PC-9 (cell line): ENCODE data around the gene MUSTN1. TPM values are rescaled to one million over a fixed set of nuclear protein-coding genes. Genes with fewer than 3 reads are reported as not detected.

Experiments
- BruUV-seq: library from RNA; stranded (reverse); fragments of 400-500 nt; replicated peaks from 2 replicates; lab custom pipeline; 2021; lab: Mats Ljungman, UMichigan
- CTCF ChIA-PET: fragments of 300-600 bp; sonication (Branson Sonifier 250); formaldehyde crosslinking; loops from one replicate; lab custom pipeline; 2022; ENCODE audit warnings: antibody characterized with exemption; lab: Charles Lee
- POLR2A ChIA-PET: fragments of 300-600 bp; sonication (Branson Sonifier 250); formaldehyde crosslinking; loops from one replicate; lab custom pipeline; 2022; ENCODE audit warnings: antibody characterized with exemption; ENCODE audit not compliant: unreplicated experiment; lab: Charles Lee
- DNase-seq, 2 experiments: peaks; one replicate each; pipeline versions ENCODE4 v3.0.0 to v3.0.0-alpha.2; 2015 to 2022; ENCODE audit warnings: mixed read lengths in 1 of 2
- H2AFZ ChIP-seq: fragments of 200-600 bp; sonication (generic); 2 replicates; pipeline ENCODE4 v1.8.1; 2017; ENCODE audit warnings: antibody characterized with exemption
- H3F3A ChIP-seq: fragments of 200-600 bp; sonication (generic); 2 replicates; pipeline ENCODE4 v1.8.1; 2017; ENCODE audit warnings: antibody characterized with exemption, mild to moderate bottlenecking, low read depth; ENCODE audit not compliant: insufficient read depth
- H3K27ac ChIP-seq: fragments of 200-600 bp; sonication (generic); 2 replicates; pipeline ENCODE4 v1.6.1; 2016; ENCODE audit warnings: mixed run types
- H3K27me3 ChIP-seq: fragments of 200-600 bp; sonication (generic); 2 replicates; pipeline ENCODE4 v1.6.1; 2016; ENCODE audit warnings: low read depth, mixed run types; ENCODE audit not compliant: insufficient read depth
- H3K36me3 ChIP-seq: fragments of 200-600 bp; sonication (generic); 2 replicates; pipeline ENCODE4 v1.6.1; 2016; ENCODE audit warnings: low read depth, mixed run types
- H3K4me1 ChIP-seq: fragments of 200-600 bp; sonication (generic); replicated peaks from 2 replicates; pipeline ENCODE4 v1.6.1; 2016; ENCODE audit warnings: mixed run types; ENCODE audit not compliant: insufficient read depth
- H3K4me2 ChIP-seq: fragments of 200-600 bp; sonication (generic); 2 replicates; pipeline ENCODE4 v1.6.1; 2017; ENCODE audit warnings: mixed run types
- H3K4me3 ChIP-seq: fragments of 200-600 bp; sonication (generic); 2 replicates; pipeline ENCODE4 v1.6.1; 2016; ENCODE audit warnings: mixed run types
- H3K79me2 ChIP-seq: fragments of 200-600 bp; sonication (generic); 2 replicates; pipeline ENCODE4 v1.6.1; 2017; ENCODE audit warnings: low read depth, mixed run types
- H3K9me2 ChIP-seq: fragments of 200-600 bp; sonication (generic); 2 replicates; pipeline ENCODE4 v1.8.1; 2017; ENCODE audit warnings: mild to moderate bottlenecking; ENCODE audit not compliant: insufficient read depth
- H3K9me3 ChIP-seq: fragments of 200-600 bp; sonication (generic); 2 replicates; pipeline ENCODE4 v1.8.1; 2016; ENCODE audit warnings: low read depth; ENCODE audit not compliant: insufficient read depth
- H4K20me1 ChIP-seq: fragments of 200-600 bp; sonication (generic); 2 replicates; pipeline ENCODE4 v1.8.1; 2017; ENCODE audit not compliant: insufficient read depth
- EZH2 ChIP-seq: fragments of 200-600 bp; sonication (generic); IDR thresholded peaks from 2 replicates; pipeline ENCODE4 v1.8.0; 2017; ENCODE audit warnings: antibody characterized with exemption, low read depth
- intact Hi-C: fragments of 100-400 bp; cut with micrococcal nuclease; formaldehyde crosslinking; loops from one replicate; pipeline ENCODE4 v1.10.0; 2022; ENCODE audit not compliant: unreplicated experiment
- total RNA-seq: library from RNA; stranded (reverse); gene quantifications from 2 replicates; pipeline ENCODE4 v1.2.3, GENCODE V29; 2021
- TF ChIP-seq, protein P1 (sequence below): fragments of 200-600 bp; sonication (generic); conservative IDR thresholded peaks from 2 replicates; pipeline ENCODE4 v1.6.1; 2017; ENCODE audit warnings: mixed run types, antibody characterized with exemption, mild to moderate bottlenecking, moderate library complexity

MUSTN1 gene
- total RNA-seq, 1 experiment from 2014 or later: not detected

DNA sequence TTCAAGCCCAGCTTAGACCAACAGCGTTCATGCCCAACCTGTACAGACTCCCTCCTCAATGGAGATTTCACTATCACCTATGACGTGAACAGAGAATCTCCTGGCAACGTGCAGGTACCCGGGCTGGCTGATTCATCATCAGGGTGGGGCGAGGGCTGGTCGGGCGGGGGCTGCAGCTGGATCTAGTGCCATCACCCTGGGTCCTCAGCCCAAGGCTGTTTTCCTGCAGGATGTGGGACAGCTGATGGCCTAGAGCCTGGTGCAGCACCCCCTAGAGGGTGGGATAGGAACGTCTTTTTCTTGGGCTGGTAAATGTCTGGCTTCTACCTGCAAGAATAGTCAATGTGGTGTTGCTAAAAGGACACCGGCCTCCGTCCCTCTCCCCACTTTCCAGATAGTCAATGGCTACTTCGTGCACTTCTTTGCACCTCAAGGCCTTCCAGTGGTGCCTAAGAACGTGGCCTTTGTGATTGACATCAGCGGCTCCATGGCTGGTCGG is 35.8 kb downstream of the MUSTN1 start:
- POLR2A ChIA-PET: interaction anchor here (0.6 kb wide), 1 partner anchor 8 kb away, joined by 3 read pairs; no protein-coding TSS in a partner anchor
- BruUV-seq: no TSS peak
- no peak overlapping the region for H3K4me2 ChIP-seq

DNA sequence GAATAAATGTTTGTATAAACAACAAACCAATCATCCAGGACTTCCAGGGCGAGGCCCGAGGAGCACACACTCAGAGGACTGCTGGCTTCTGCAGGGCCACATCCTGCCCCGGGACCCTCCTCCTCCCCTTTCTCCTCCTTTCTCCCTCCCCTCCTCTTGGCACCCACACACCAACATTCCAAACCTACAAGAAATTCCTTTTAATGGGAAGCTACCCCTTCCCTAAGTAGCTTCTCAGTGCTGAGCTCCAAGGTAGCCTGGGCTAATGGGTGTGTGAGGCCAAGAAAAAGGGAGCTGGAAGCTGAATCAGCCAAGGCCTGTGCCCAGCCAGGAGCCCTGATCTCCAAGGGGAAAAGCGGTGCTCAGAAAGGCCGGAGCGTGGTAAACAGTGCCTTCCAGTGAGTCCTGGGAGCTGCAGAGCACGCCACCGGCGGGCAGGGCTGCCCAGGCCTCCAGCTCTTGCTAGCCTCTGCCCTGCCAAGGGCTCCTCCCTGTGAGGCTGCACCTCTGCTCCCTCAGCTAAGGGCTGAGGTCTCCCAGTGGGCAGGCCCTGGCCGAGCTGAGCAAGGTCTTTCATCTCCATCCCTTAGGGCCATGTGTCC is 36.3 kb downstream of the MUSTN1 start:
- POLR2A ChIA-PET: no interaction called here
- no TSS peak for BruUV-seq
- intact Hi-C loops: no loop called here

More for the DNA sequence above, 35.8 kb downstream of the MUSTN1 start:
- Histone ChIP-seq H3K9me2 (no peaks in the 10 kb centered on the region), H3K36me3 (no peaks in the 10 kb centered on the region), H4K20me1 (no peaks in the 10 kb centered on the region), H3K4me1 (no peaks in the 10 kb centered on the region), H2AFZ (no peak overlapping the region), H3K27me3 (no peaks in the 10 kb centered on the region), H3K27ac (no peak overlapping the region), H3K79me2 (no peaks in the 10 kb centered on the region), H3F3A (no peaks in the 10 kb centered on the region), H3K4me3 (no peak overlapping the region), H3K9me3 (no peaks in the 10 kb centered on the region)
- DNase-seq: peak in 1 of 2 experiments; percentile 55
- TF ChIP-seq, protein P1, sequence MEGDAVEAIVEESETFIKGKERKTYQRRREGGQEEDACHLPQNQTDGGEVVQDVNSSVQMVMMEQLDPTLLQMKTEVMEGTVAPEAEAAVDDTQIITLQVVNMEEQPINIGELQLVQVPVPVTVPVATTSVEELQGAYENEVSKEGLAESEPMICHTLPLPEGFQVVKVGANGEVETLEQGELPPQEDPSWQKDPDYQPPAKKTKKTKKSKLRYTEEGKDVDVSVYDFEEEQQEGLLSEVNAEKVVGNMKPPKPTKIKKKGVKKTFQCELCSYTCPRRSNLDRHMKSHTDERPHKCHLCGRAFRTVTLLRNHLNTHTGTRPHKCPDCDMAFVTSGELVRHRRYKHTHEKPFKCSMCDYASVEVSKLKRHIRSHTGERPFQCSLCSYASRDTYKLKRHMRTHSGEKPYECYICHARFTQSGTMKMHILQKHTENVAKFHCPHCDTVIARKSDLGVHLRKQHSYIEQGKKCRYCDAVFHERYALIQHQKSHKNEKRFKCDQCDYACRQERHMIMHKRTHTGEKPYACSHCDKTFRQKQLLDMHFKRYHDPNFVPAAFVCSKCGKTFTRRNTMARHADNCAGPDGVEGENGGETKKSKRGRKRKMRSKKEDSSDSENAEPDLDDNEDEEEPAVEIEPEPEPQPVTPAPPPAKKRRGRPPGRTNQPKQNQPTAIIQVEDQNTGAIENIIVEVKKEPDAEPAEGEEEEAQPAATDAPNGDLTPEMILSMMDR: peak; percentile 72
- no peak for TF ChIP-seq EZH2
- CTCF ChIA-PET: interaction anchor here (0.7 kb wide), 1 partner anchor 98 kb away, joined by 3 read pairs; the partner anchor contains the start of gene STIMATE
- intact Hi-C loops: no loop called here

DNA sequence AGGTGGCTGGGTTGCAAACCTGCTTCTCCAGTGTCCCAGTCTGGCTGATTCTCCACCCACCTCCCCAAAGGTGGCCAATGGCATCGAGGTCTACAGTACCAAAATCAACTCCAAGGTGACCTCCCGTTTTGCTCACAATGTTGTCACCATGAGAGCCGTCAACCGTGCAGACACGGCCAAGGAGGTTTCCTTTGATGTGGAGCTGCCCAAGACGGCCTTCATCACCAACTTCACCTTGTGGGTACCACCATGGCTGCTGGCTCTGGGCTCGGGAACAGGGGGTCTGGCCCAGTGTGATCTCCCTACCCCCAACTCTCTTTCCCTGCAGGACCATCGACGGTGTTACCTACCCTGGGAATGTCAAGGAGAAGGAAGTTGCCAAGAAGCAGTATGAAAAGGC is 38.4 kb downstream of the MUSTN1 start:
- H3F3A ChIP-seq: no peaks in the 10 kb centered on the region
- H3K79me2 ChIP-seq: no peaks in the 10 kb centered on the region
- peaks cover 6% of the 10 kb centered on the region; the same call in 1 of the 2 replicates for H3K27me3 ChIP-seq
- H3K9me2 ChIP-seq: no peaks in the 10 kb centered on the region
- H2AFZ ChIP-seq: no peak overlapping the region
- POLR2A ChIA-PET: no interaction called here
- no TSS peak for BruUV-seq
- no peak overlapping the region for H3K4me3 ChIP-seq
- CTCF ChIA-PET: no interaction called here
- no peaks in the 10 kb centered on the region for H3K4me1 ChIP-seq
- no peaks in the 10 kb centered on the region for H3K36me3 ChIP-seq
- no peak for DNase-seq
- H3K27ac ChIP-seq: no peak overlapping the region
- no peak for TF ChIP-seq EZH2
- TF ChIP-seq, protein P1: no peak
- H3K4me2 ChIP-seq: no peak overlapping the region
- H3K9me3 ChIP-seq: no peaks in the 10 kb centered on the region
- intact Hi-C loops: no loop called here
- H4K20me1 ChIP-seq: no peaks in the 10 kb centered on the region

More for the DNA sequence above, 36.3 kb downstream of the MUSTN1 start:
- no peak for TF ChIP-seq EZH2
- TF ChIP-seq, protein P1: no peak
- Histone ChIP-seq H3K4me1 (no peaks in the 10 kb centered on the region), H3K27me3 (no peaks in the 10 kb centered on the region), H3K9me2 (no peaks in the 10 kb centered on the region), H3K36me3 (no peaks in the 10 kb centered on the region), H2AFZ (no peak overlapping the region), H4K20me1 (no peaks in the 10 kb centered on the region), H3K4me3 (no peak overlapping the region), H3K9me3 (no peaks in the 10 kb centered on the region), H3K79me2 (no peaks in the 10 kb centered on the region), H3K4me2 (no peak overlapping the region), H3K27ac (no peak overlapping the region), H3F3A (no peaks in the 10 kb centered on the region)
- CTCF ChIA-PET: interaction anchor here (0.7 kb wide), 1 partner anchor 98 kb away, joined by 3 read pairs; the partner anchor contains the start of gene STIMATE
- no peak for DNase-seq
